ENCODE results near the gene CD99L2. TPM values are rescaled to one million over a fixed set of nuclear protein-coding genes. Genes with fewer than 3 reads are reported as not detected.
A peak's percentile ranks its signal among the peaks of the same experiment; 100 is the strongest.

CD99L2 gene
- total and polyA plus RNA-seq, 7 donors, result 62.7 to 173 (median 118) TPM

GRCh38 chrX:150869450-150869849 is 29.0 kb downstream of the CD99L2 start:
- DNase-seq (peak; percentile 21 to 66), ATAC-seq (peak; percentile 35 to 60 (median 54))
- Histone ChIP-seq H3K27ac (peak overlapping the region; percentile 93), H3K36me3 (ENCODE audit: insufficient read depth in 1 of 2, low read depth in 1 of 2) (no peaks in the 10 kb centered on the region), H3K4me1 (peaks cover 5% of the 10 kb centered on the region), H3K27me3 (ENCODE audit: insufficient read depth in 3 of 3, low read length in 2 of 3) (no peaks in the 10 kb centered on the region), H3K9me3 (no peaks in the 10 kb centered on the region), H3K4me3 (no peak overlapping the region)
- 44 to 68% (median 44%) methylated on average over 3 of the region's 3 CpGs for WGBS, 3 donors
- no peak for TF ChIP-seq CTCF (IDR thresholded peaks at IDR 0.05)
- intact Hi-C loops (cut with DNase I), result no loop called here

GRCh38 chrX:150868625-150869024 is 29.8 kb downstream of the CD99L2 start:
- Histone ChIP-seq H3K36me3 (ENCODE audit: insufficient read depth in 1 of 2, low read depth in 1 of 2) (no peaks in the 10 kb centered on the region), H3K4me1 (peaks cover 5% of the 10 kb centered on the region), H3K27me3 (ENCODE audit: insufficient read depth in 3 of 3, low read length in 2 of 3) (no peaks in the 10 kb centered on the region), H3K9me3 (no peaks in the 10 kb centered on the region), H3K4me3 (no peak overlapping the region), H3K27ac (peak overlapping the region; percentile 93)
- DNase-seq (no peak), ATAC-seq (no peak)
- no peak for TF ChIP-seq CTCF (IDR thresholded peaks at IDR 0.05)
- intact Hi-C loops (cut with DNase I), result no loop called here
- 45 to 68% (median 48%) methylated on average over 2 of the region's 2 CpGs for WGBS, 3 donors

GRCh38 chrX:150864127-150864526 is 34.3 kb downstream of the CD99L2 start:
- H3K27ac ChIP-seq, result no peak overlapping the region
- H3K36me3 ChIP-seq (ENCODE audit: insufficient read depth in 1 of 2, low read depth in 1 of 2), result no peaks in the 10 kb centered on the region
- no peaks in the 10 kb centered on the region for H3K27me3 ChIP-seq (ENCODE audit: insufficient read depth in 3 of 3, low read length in 2 of 3)
- DNase-seq (no peak), ATAC-seq (no peak)
- H3K9me3 ChIP-seq, result peaks cover 13% of the 10 kb centered on the region
- WGBS, 3 donors, result 72 to 100% (median 87%) methylated on average over 3 of the region's 3 CpGs
- intact Hi-C loops (cut with DNase I), result no loop called here
- no peak for TF ChIP-seq CTCF (IDR thresholded peaks at IDR 0.05)
- no peak overlapping the region for H3K4me3 ChIP-seq
- H3K4me1 ChIP-seq, result peaks cover 5% of the 10 kb centered on the region

DNA sequence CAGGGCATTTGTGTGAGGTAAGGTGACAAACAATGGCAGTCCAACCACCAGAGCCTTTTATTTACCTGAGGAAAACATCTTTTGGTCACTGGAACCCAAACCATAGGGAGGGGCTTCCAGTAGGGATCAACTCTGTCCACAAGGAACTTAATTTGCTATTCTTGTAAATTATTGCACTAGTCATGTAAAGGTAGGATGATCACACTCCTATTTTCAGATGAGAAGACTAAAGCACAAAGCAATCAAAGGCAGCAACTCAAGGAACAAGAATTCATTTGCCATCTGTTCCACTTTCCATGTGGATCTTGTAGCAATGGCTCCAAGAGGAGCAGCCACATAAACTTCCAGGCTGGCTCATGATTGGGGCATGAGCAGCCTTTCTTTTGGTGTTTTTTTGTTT is 35.3 kb downstream of the CD99L2 start:
- no peaks in the 10 kb centered on the region for H3K36me3 ChIP-seq (ENCODE audit: insufficient read depth in 1 of 2, low read depth in 1 of 2)
- peaks cover 13% of the 10 kb centered on the region for H3K9me3 ChIP-seq
- no peak overlapping the region for H3K4me3 ChIP-seq
- TF ChIP-seq CTCF (IDR thresholded peaks at IDR 0.05), result no peak
- DNase-seq, result no peak
- intact Hi-C loops (cut with DNase I), result no loop called here
- H3K27me3 ChIP-seq (ENCODE audit: insufficient read depth in 3 of 3, low read length in 2 of 3), result no peaks in the 10 kb centered on the region
- H3K27ac ChIP-seq, result peak overlapping the region; percentile 71
- H3K4me1 ChIP-seq, result peaks cover 5% of the 10 kb centered on the region
- peak in 3 of 4 donors; percentile 56 to 73 (median 61) for ATAC-seq

DNA sequence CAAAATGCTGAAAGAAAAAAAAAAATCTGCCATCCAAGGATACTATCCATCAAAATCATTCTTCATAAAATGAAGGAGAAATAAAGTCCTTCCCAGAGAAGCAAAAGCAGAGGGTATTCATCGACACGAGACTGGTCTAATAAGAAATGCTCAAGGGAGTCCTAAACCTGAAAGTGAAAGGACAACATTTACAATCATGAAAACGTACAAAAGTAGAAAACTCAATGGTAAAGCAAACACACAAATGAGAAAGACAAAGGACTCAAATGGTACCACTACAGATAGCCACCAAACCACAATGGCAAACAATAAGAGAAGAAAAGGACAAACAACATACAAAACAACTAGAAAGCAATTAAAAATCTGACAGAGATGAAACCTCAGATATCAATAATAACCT is 41.0 kb downstream of the CD99L2 start:
- DNase-seq (no peak), ATAC-seq (no peak)
- no peaks in the 10 kb centered on the region for H3K4me1 ChIP-seq
- H3K27me3 ChIP-seq (ENCODE audit: insufficient read depth in 3 of 3, low read length in 2 of 3), result no peaks in the 10 kb centered on the region
- intact Hi-C loops (cut with DNase I), result no loop called here
- H3K4me3 ChIP-seq, result no peak overlapping the region
- no peak for TF ChIP-seq CTCF (IDR thresholded peaks at IDR 0.05)
- H3K36me3 ChIP-seq (ENCODE audit: insufficient read depth in 1 of 2, low read depth in 1 of 2), result no peaks in the 10 kb centered on the region
- no peak overlapping the region for H3K27ac ChIP-seq
- peaks cover 13% of the 10 kb centered on the region for H3K9me3 ChIP-seq
- 81 to 95% (median 86%) methylated on average over 3 of the region's 3 CpGs for WGBS, 3 donors
